ENCODE data around the gene SH3RF3. TPM values are rescaled to one million over a fixed set of nuclear protein-coding genes. Genes with fewer than 3 reads are reported as not detected.

The SH3RF3 gene
- total RNA-seq, 1 experiment from 2014 or later = 1.0 TPM

- TF ChIP-seq ZNF281 (CRISPR knock-in tag; IDR thresholded peaks at IDR 0.05) (no peak), CDX4 (CRISPR knock-in tag; IDR thresholded peaks at IDR 0.05; ENCODE audit: borderline replicate concordance) (no peak), ZNF232 (CRISPR knock-in tag; IDR thresholded peaks at IDR 0.05) (no peak)
- TF ChIP-seq, protein P1, sequence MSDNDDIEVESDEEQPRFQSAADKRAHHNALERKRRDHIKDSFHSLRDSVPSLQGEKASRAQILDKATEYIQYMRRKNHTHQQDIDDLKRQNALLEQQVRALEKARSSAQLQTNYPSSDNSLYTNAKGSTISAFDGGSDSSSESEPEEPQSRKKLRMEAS (CRISPR knock-in tag; IDR thresholded peaks at IDR 0.05) = no peak
- TF ChIP-seq, protein P2, sequence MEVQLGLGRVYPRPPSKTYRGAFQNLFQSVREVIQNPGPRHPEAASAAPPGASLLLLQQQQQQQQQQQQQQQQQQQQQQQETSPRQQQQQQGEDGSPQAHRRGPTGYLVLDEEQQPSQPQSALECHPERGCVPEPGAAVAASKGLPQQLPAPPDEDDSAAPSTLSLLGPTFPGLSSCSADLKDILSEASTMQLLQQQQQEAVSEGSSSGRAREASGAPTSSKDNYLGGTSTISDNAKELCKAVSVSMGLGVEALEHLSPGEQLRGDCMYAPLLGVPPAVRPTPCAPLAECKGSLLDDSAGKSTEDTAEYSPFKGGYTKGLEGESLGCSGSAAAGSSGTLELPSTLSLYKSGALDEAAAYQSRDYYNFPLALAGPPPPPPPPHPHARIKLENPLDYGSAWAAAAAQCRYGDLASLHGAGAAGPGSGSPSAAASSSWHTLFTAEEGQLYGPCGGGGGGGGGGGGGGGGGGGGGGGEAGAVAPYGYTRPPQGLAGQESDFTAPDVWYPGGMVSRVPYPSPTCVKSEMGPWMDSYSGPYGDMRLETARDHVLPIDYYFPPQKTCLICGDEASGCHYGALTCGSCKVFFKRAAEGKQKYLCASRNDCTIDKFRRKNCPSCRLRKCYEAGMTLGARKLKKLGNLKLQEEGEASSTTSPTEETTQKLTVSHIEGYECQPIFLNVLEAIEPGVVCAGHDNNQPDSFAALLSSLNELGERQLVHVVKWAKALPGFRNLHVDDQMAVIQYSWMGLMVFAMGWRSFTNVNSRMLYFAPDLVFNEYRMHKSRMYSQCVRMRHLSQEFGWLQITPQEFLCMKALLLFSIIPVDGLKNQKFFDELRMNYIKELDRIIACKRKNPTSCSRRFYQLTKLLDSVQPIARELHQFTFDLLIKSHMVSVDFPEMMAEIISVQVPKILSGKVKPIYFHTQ (CRISPR knock-in tag; IDR thresholded peaks at IDR 0.05) = no peak
Observed at GRCh38 chr2:109352056-109352897, 223.3 kb downstream of the SH3RF3 start (continued).

GRCh38 chr2:109352898-109353689 is 224.1 kb downstream of the SH3RF3 start:
- no peaks in the 10 kb centered on the region for H3K27me3 Mint-ChIP-seq (ENCODE audit: low read depth)
- TF ChIP-seq, protein P3, sequence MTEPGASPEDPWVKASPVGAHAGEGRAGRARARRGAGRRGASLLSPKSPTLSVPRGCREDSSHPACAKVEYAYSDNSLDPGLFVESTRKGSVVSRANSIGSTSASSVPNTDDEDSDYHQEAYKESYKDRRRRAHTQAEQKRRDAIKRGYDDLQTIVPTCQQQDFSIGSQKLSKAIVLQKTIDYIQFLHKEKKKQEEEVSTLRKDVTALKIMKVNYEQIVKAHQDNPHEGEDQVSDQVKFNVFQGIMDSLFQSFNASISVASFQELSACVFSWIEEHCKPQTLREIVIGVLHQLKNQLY (CRISPR knock-in tag; IDR thresholded peaks at IDR 0.05) = no peak
- TF ChIP-seq CBFB (CRISPR knock-in tag; IDR thresholded peaks at IDR 0.05; ENCODE audit: low read depth) (no peak), JUN (CRISPR knock-in tag; IDR thresholded peaks at IDR 0.05) (no peak)
- no peak overlapping the region for H3K4me3 Mint-ChIP-seq
- no peak overlapping the region for H3K27ac Mint-ChIP-seq
- H3K36me3 Mint-ChIP-seq = peaks cover 12% of the 10 kb centered on the region
- ATAC-seq = no peak
- ChIA-PET POLR2A (no interaction called here), CTCF (no interaction called here)
- peaks cover 26% of the 10 kb centered on the region for H3K9me3 Mint-ChIP-seq
- H3K4me1 Mint-ChIP-seq = peaks cover 9% of the 10 kb centered on the region
- DNase-seq (ENCODE audit: low spot score) = no peak

- H3K27me3 Mint-ChIP-seq (ENCODE audit: low read depth) = no peaks in the 10 kb centered on the region
- DNase-seq (ENCODE audit: low spot score) = no peak
- peaks cover 36% of the 10 kb centered on the region for H3K9me3 Mint-ChIP-seq
- H3K36me3 Mint-ChIP-seq = peaks cover 20% of the 10 kb centered on the region
- ChIA-PET POLR2A (no interaction called here), CTCF (no interaction called here)
- ATAC-seq = no peak
- H3K4me1 Mint-ChIP-seq = peaks cover 3% of the 10 kb centered on the region
- no peak overlapping the region for H3K27ac Mint-ChIP-seq
- no peak overlapping the region for H3K4me3 Mint-ChIP-seq
- TF ChIP-seq HMGA2 (CRISPR knock-in tag; IDR thresholded peaks at IDR 0.05) (no peak), IRF1 (CRISPR knock-in tag; IDR thresholded peaks at IDR 0.05) (no peak), ZBTB21 (CRISPR knock-in tag; IDR thresholded peaks at IDR 0.05; ENCODE audit: borderline replicate concordance) (no peak)
- TF ChIP-seq, protein P4, sequence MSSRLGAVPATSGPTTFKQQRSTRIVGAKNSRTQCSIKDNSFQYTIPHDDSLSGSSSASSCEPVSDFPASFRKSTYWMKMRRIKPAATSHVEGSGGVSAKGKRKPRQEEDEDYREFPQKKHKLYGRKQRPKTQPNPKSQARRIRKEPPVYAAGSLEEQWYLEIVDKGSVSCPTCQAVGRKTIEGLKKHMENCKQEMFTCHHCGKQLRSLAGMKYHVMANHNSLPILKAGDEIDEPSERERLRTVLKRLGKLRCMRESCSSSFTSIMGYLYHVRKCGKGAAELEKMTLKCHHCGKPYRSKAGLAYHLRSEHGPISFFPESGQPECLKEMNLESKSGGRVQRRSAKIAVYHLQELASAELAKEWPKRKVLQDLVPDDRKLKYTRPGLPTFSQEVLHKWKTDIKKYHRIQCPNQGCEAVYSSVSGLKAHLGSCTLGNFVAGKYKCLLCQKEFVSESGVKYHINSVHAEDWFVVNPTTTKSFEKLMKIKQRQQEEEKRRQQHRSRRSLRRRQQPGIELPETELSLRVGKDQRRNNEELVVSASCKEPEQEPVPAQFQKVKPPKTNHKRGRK (CRISPR knock-in tag; IDR thresholded peaks at IDR 0.05; ENCODE audit: borderline replicate concordance) = no peak
- TF ChIP-seq, protein P5, sequence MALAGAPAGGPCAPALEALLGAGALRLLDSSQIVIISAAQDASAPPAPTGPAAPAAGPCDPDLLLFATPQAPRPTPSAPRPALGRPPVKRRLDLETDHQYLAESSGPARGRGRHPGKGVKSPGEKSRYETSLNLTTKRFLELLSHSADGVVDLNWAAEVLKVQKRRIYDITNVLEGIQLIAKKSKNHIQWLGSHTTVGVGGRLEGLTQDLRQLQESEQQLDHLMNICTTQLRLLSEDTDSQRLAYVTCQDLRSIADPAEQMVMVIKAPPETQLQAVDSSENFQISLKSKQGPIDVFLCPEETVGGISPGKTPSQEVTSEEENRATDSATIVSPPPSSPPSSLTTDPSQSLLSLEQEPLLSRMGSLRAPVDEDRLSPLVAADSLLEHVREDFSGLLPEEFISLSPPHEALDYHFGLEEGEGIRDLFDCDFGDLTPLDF (CRISPR knock-in tag; IDR thresholded peaks at IDR 0.05) = no peak
- TF ChIP-seq, protein P6, sequence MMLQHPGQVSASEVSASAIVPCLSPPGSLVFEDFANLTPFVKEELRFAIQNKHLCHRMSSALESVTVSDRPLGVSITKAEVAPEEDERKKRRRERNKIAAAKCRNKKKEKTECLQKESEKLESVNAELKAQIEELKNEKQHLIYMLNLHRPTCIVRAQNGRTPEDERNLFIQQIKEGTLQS (CRISPR knock-in tag; conservative IDR thresholded peaks at IDR 0.05) = no peak
Observed at GRCh38 chr2:109353806-109354745, 225.1 kb downstream of the SH3RF3 start.

All from WTC11 (cell line).